OCI-LY7 (cell line): ENCODE data around the gene PSME4.

ENCODE experiments used
- CTCF ChIP-seq: fragments of 200-600 bp; sonication (generic); conservative IDR thresholded peaks from 2 replicates; pipeline ENCODE4 v1.5.1; 2014; ENCODE audit warnings: mild to moderate bottlenecking, antibody characterized with exemption, low read length, moderate library complexity, mixed read lengths
- EZH2phosphoT487 ChIP-seq: fragments of 200-600 bp; sonication (generic); IDR thresholded peaks from 2 replicates; pipeline ENCODE4 v1.6.1; 2018; ENCODE audit warnings: low read depth, borderline replicate concordance, mild to moderate bottlenecking, mixed run types, antibody characterized with exemption, low read length, moderate library complexity, mixed read lengths

- no peak for TF ChIP-seq CTCF
- TF ChIP-seq EZH2phosphoT487 = no peak
Measured at GRCh38 chr2:53842891-53843290, 127.9 kb downstream of the PSME4 start.
